HEK293T (cell line): ENCODE measurements around the gene SZT2.

ENCODE experiments used
- BHLHE40 ChIP-seq: fragments of 450-650 bp; IDR thresholded peaks from 2 replicates; pipeline ENCODE4 v1.6.1; 2016; ENCODE audit warnings: mild to moderate bottlenecking, moderate library complexity, borderline replicate concordance
- ELF4 ChIP-seq: fragments of 450-650 bp; IDR thresholded peaks from 2 replicates; pipeline ENCODE4 v1.6.1; 2017; ENCODE audit warnings: antibody characterized with exemption
- FOXA1 ChIP-seq: fragments of 450-650 bp; IDR thresholded peaks from 2 replicates; pipeline ENCODE4 v1.6.1; 2016; ENCODE audit warnings: mild to moderate bottlenecking
- FOXK2 ChIP-seq: fragments of 450-650 bp; IDR thresholded peaks from 2 replicates; pipeline ENCODE4 v1.6.1; 2016; ENCODE audit warnings: mild to moderate bottlenecking
- FOXM1 ChIP-seq: fragments of 450-650 bp; IDR thresholded peaks from 2 replicates; pipeline ENCODE4 v1.6.1; 2017; ENCODE audit warnings: mild to moderate bottlenecking, borderline replicate concordance
- HDGF ChIP-seq: fragments of 450-650 bp; IDR thresholded peaks from 2 replicates; pipeline ENCODE4 v1.6.1; 2017; ENCODE audit warnings: antibody characterized with exemption, borderline replicate concordance
- L3MBTL2 ChIP-seq: fragments of 450-650 bp; conservative IDR thresholded peaks from 2 replicates; pipeline ENCODE4 v1.6.1; 2016; ENCODE audit warnings: mild to moderate bottlenecking
- NFRKB ChIP-seq: fragments of 450-650 bp; IDR thresholded peaks from 2 replicates; pipeline ENCODE4 v1.6.1; 2016; ENCODE audit warnings: mild to moderate bottlenecking, moderate library complexity
- PKNOX1 ChIP-seq: fragments of 450-650 bp; IDR thresholded peaks from 2 replicates; pipeline ENCODE4 v1.6.1; 2016
- SP1 ChIP-seq: fragments of 450-650 bp; IDR thresholded peaks from 2 replicates; pipeline ENCODE4 v1.6.1; 2017
- SUZ12 ChIP-seq: fragments of 450-650 bp; IDR thresholded peaks from 2 replicates; pipeline ENCODE4 v1.6.1; 2016; ENCODE audit warnings: mild to moderate bottlenecking
- TARDBP ChIP-seq: fragments of 450-650 bp; IDR thresholded peaks from 2 replicates; pipeline ENCODE4 v1.6.1; 2016

GRCh38 chr1:43436371-43436770, 46.7 kb downstream of the SZT2 start:
- TF ChIP-seq BHLHE40 (no peak), SUZ12 (no peak), PKNOX1 (no peak), SP1 (no peak), FOXM1 (no peak), NFRKB (no peak), TARDBP (no peak), HDGF (no peak), FOXK2 (no peak), L3MBTL2 (no peak), ELF4 (no peak), FOXA1 (no peak)
